K562 (cell line): ENCODE results near the gene CEACAM5. TPM values are rescaled to one million over a fixed set of nuclear protein-coding genes. Genes with fewer than 3 reads are reported as not detected.
A peak's percentile ranks its signal among the peaks of the same experiment; 100 is the strongest.

Experiments used
- AFF1 ChIP-seq, 2 experiments: fragments of 450-650 bp; IDR thresholded peaks; 2 replicates each; pipeline ENCODE4 v1.6.1; 2018; ENCODE audit warnings: mild to moderate bottlenecking in 2 of 2, low read depth in 1 of 2; ENCODE audit not compliant: partially characterized antibody in 2 of 2
- HIVEP1 ChIP-seq: fragments of 250-450 bp; sonication (Bioruptor Pico); IDR thresholded peaks from 2 replicates; pipeline ENCODE4 v1.4.0; 2020; ENCODE audit warnings: mild to moderate bottlenecking
- PRMT5 ChIP-seq: sonication (generic); formaldehyde crosslinking; IDR thresholded peaks from 2 replicates; pipeline ENCODE4 v1.5.0; 2020; ENCODE audit warnings: missing genetic modification reagents
- ZNF263 ChIP-seq: sonication (generic); formaldehyde crosslinking; IDR thresholded peaks from 2 replicates; pipeline ENCODE4 v1.8.0; 2022; ENCODE audit warnings: mild to moderate bottlenecking, missing genetic modification reagents, borderline replicate concordance
- polyA plus RNA-seq, 8 experiments: library from polyadenylated mRNA; depleted of rRNA in 4 of 8; stranded (reverse) in 5 of 8; unstranded in 3 of 8; fragments of >200 nt; fragmentation: Nextera tagmentation in 2 of 8; fragmentation: Illumina TruSeq in 1 of 8; extraction: Ambion mirVana in 2 of 8; extraction: Trizol in 1 of 8; gene quantifications; 2 replicates each; pipeline versions ENCODE4 v1.2.1 to v1.2.3, GENCODE V29; 2011 to 2014; ENCODE audit warnings: inconsistent platforms in 1 of 8, missing spikeins in 1 of 8
- total RNA-seq, 7 experiments: library from RNA; depleted of rRNA in 6 of 7; stranded (reverse); fragments of >200 nt in 6 of 7; fragmentation: Illumina TruSeq in 2 of 7; extraction: Trizol in 2 of 7; gene quantifications; 2 replicates each; pipeline versions ENCODE4 v1.2.1 to v1.2.3, GENCODE V29; 2011 to 2021; ENCODE audit warnings: low replicate concordance in 1 of 7

Gene CEACAM5
- total and polyA plus RNA-seq, 9 of the 15 experiments (the other 6 are each of a cell fraction or from before 2014, with no cell fraction given), result 0.33 TPM; not detected in 8

DNA sequence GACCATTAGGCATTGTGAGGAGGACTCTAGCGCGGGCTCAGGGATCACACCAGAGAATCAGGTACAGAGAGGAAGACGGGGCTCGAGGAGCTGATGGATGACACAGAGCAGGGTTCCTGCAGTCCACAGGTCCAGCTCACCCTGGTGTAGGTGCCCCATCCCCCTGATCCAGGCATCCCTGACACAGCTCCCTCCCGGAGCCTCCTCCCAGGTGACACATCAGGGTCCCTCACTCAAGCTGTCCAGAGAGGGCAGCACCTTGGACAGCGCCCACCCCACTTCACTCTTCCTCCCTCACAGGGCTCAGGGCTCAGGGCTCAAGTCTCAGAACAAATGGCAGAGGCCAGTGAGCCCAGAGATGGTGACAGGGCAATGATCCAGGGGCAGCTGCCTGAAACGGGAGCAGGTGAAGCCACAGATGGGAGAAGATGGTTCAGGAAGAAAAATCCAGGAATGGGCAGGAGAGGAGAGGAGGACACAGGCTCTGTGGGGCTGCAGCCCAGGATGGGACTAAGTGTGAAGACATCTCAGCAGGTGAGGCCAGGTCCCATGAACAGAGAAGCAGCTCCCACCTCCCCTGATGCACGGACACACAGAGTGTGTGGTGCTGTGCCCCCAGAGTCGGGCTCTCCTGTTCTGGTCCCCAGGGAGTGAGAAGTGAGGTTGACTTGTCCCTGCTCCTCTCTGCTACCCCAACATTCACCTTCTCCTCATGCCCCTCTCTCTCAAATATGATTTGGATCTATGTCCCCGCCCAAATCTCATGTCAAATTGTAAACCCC lies 2.8 kb upstream of the CEACAM5 start (continued):
- TF ChIP-seq ZNF263 (CRISPR knock-in tag) (peak; percentile 66; the same call in 1 of the 2 replicates), AFF1 (IDR thresholded peaks at IDR 0.05; ENCODE audit: low read depth in 1 of 2, partially characterized antibody in 2 of 2) (peak in 1 of 2 experiments; percentile 64), HIVEP1 (CRISPR knock-in tag) (no peak), PRMT5 (CRISPR knock-in tag) (peak; percentile 91)
